Activated T-helper 17 cell treated with anti-CD3 and anti-CD28 coated beads, Interleukin-2, amount 50 U/mL, for 72 hours (primary cell): ENCODE data around the gene DBP. TPM values are rescaled to one million over a fixed set of nuclear protein-coding genes. Genes with fewer than 3 reads are reported as not detected.

ENCODE experiments used
- ATAC-seq: fragments of 150-1000 bp; cut with Tn5 transposase; replicated peaks from 2 replicates; pipeline ENCODE4 v1.10.0; 2021; ENCODE audit warnings: mild to moderate bottlenecking, moderate library complexity
- H3K27ac Mint-ChIP-seq: one replicate; pipeline ENCODE4 v1.8.0; 2022; ENCODE audit warnings: mixed read lengths
- H3K27me3 Mint-ChIP-seq: one replicate; pipeline ENCODE4 v1.8.0; 2022; ENCODE audit warnings: mixed read lengths
- H3K36me3 Mint-ChIP-seq: one replicate; pipeline ENCODE4 v1.8.0; 2022; ENCODE audit warnings: low read depth, mild to moderate bottlenecking, mixed read lengths
- H3K4me1 Mint-ChIP-seq: one replicate; pipeline ENCODE4 v1.8.0; 2022; ENCODE audit warnings: mixed read lengths
- H3K4me3 Mint-ChIP-seq: one replicate; pipeline ENCODE4 v1.8.0; 2022; ENCODE audit warnings: mild to moderate bottlenecking, mixed read lengths
- H3K9me3 Mint-ChIP-seq: one replicate; pipeline ENCODE4 v1.8.0; 2022; ENCODE audit warnings: mixed read lengths
- total RNA-seq, 2 donors: library from RNA; stranded (reverse); gene quantifications; one replicate each; pipeline ENCODE4 v1.2.3, GENCODE V29; 2022

DBP gene
- total RNA-seq, 2 donors from 2014 or later, result 5.3 to 9.3 TPM

DNA sequence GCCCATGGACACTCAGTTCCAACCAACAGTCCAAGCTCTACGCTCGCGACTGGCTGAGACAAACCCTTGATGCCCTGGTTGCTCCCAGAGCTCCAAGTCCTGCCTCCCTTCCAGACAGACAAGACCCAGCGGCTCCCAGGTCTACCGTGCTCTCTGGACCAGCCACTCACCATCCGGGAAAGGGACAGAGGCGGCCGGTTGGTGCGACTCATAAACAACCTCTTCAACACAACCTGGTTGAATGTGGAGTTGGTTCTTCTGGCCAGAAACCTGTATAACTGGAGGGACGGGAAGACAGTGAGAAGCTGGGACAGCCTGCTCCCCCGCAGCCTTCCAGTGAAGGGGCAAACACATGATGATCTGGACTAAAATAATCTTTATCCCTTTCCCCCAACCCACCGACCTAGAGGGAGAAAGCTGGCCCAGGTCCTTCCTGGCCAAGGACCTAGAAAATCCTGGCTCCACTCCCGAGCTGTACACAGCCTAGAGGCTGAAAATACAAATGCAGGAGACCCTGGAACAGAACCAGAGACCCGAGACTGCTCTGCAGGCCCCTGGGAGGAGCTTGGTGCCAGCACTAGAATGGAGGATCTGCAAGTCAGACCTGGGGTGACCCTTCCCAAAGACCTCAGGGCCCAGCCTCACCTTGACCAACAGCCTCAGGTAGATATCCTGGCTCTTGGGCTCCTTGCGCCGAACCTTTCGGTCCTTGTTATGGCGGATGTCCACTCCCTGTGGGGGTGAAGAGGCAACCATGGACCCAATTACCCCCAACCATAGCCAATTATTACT is 19.8 kb downstream of the DBP start:
- no peaks in the 10 kb centered on the region for H3K27me3 Mint-ChIP-seq
- no peak for ATAC-seq
- peaks cover 5% of the 10 kb centered on the region for H3K4me1 Mint-ChIP-seq
- H3K4me3 Mint-ChIP-seq, result peak overlapping the region; percentile 99
- no peaks in the 10 kb centered on the region for H3K9me3 Mint-ChIP-seq
- H3K36me3 Mint-ChIP-seq, result peaks cover 80% of the 10 kb centered on the region
- peak overlapping the region; percentile 100 for H3K27ac Mint-ChIP-seq

DNA sequence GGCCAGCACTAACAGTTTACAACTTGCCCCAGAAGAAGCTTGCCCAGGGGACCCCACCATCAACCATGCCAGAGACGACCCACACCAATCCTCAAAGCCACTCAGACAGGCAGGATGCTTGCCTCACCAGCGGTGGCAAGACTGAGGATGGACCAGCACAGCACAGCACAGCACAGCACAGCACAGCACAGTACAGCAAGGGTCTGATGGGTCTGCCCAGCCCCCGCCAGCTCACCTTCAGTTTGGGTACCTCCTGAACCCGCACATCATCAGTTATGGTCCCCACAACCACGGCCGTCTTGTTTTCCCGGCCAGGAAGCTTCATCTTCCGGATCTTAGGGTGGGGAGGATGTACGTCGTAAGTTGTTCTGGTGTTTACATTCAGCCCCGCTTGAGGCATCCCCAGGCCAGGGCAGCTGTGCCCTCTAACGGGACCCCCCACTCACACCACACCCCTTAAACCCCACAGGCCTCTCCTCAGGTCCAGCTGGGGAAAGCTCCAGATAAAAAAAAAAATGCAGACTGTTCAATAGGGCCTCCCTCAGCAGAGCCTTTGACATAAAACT is 20.6 kb downstream of the DBP start:
- Mint-ChIP-seq H3K9me3 (no peaks in the 10 kb centered on the region), H3K27ac (peak overlapping the region; percentile 100), H3K27me3 (no peaks in the 10 kb centered on the region), H3K4me1 (peaks cover 5% of the 10 kb centered on the region), H3K36me3 (peaks cover 72% of the 10 kb centered on the region), H3K4me3 (peak overlapping the region; percentile 99)
- no peak for ATAC-seq

DNA sequence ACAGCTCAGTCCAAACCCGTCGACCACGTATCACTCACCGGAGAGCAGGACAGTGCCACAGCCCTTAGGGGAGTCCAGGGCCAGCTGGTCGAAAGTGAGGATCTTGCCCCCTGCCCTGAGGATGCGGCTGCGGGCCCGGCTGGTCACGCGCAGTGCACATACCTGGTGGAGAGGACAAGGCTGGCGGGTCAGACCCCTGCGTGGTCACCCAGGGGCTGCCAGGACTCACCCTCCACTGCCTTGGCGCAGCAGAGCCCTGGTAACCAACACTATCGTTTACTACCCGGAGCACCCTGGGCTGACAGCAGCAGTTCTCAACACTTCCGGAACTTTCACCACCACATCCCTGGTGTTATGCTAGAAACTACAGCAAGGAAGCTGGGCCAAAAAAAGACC is 21.1 kb downstream of the DBP start:
- Mint-ChIP-seq H3K27ac (peak overlapping the region; percentile 100), H3K27me3 (no peaks in the 10 kb centered on the region), H3K4me1 (peaks cover 5% of the 10 kb centered on the region), H3K9me3 (no peaks in the 10 kb centered on the region), H3K36me3 (peaks cover 67% of the 10 kb centered on the region), H3K4me3 (peak overlapping the region; percentile 99)
- ATAC-seq, result no peak

DNA sequence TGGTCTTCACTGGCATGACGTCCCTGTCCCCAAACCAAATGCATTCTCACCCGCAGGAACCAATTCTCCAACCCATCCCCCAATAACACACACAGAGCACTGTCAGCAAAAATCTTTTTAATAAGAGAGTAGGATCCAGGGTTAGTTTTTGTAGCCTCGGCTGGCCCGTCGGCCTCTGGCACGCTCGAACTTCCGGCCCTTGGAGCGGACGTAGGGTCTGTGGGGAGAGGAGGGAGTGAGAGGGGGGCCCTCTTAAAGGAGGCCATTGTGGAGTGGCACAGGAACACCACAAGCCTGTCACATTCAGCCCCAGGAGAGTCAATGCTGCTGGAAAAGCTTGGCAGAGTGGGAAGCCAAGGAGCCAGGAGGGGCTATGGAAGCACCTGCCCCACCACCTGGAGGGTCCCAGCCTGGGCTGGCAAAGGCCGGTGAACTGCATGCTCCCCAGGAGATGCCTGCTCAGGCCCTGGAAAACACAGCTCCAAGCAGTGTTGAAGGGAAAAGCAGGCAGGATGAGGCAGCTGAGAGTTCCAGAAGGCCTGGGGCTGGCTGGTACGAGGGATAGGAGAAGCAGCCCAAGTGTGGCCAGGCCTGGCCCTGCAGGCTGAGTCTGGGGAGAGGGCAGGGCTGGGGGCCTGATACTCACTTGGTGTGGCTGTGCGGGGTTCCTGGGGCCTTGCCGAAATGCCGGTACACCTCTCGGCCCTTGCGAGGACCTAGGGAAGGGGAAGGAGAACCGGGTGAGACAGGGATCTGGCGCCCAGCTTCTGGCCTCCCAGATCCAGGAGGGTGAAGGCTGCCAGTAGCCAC is 21.7 kb downstream of the DBP start:
- H3K36me3 Mint-ChIP-seq, result peaks cover 65% of the 10 kb centered on the region
- peak overlapping the region; percentile 99 for H3K4me3 Mint-ChIP-seq
- H3K9me3 Mint-ChIP-seq, result no peaks in the 10 kb centered on the region
- H3K27ac Mint-ChIP-seq, result peak overlapping the region; percentile 41
- H3K4me1 Mint-ChIP-seq, result peaks cover 5% of the 10 kb centered on the region
- no peak for ATAC-seq
- H3K27me3 Mint-ChIP-seq, result no peaks in the 10 kb centered on the region

DNA sequence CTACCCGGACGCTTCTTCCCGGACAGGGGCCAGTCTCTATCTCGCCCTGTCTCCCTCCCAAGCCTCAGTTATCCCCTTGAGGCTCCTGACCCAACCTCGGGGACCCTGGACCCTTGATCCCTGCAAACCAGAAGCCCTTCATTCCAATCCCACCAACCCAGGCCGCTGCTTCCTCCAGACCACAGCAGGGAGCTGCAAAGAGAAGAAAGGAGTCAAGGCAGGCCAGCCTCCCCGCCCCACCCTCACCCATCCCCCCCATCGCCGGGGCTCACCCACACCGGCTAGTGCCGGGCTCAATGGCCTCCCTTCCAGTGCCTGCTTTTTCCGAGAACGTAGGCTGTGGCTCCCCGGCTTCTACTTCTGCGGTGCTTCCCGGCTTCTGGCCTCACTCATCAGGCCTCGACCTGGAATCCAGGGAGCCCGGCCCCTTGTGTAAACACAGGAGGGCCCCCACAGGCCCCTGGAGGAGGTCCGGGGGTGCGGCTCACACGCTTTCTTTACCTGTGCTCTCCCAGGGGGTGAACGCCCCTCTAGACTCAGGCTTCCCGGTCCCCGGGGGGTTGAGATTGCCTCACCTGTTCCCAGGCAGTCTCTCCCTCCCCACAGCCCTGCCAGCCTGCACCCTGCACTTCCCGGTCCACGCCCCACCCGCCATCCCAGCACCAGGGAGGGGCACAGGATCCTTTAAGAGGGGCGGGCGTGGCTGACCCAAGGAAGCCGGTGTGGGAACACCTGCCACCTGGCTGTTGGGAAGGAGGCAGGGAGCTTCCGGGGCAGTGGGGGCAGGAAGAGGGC is 22.5 kb downstream of the DBP start, which contains the start of gene FAM83E:
Gene FAM83E, minus strand, starts transcription at position 641 of the 795 bp plus-strand sequence. CDS start 1,704 bp downstream, outside the sequence.
- ATAC-seq, result no peak
- Mint-ChIP-seq H3K4me3 (peak within 1 kb of the TSS; percentile 99), H3K9me3 (no peaks in the 10 kb centered on the region), H3K4me1 (peaks cover 3% of the 10 kb centered on the region), H3K27me3 (no peaks in the 10 kb centered on the region), H3K36me3 (peaks cover 57% of the 10 kb centered on the region), H3K27ac (peak within 1 kb of the TSS; percentile 85)

DNA sequence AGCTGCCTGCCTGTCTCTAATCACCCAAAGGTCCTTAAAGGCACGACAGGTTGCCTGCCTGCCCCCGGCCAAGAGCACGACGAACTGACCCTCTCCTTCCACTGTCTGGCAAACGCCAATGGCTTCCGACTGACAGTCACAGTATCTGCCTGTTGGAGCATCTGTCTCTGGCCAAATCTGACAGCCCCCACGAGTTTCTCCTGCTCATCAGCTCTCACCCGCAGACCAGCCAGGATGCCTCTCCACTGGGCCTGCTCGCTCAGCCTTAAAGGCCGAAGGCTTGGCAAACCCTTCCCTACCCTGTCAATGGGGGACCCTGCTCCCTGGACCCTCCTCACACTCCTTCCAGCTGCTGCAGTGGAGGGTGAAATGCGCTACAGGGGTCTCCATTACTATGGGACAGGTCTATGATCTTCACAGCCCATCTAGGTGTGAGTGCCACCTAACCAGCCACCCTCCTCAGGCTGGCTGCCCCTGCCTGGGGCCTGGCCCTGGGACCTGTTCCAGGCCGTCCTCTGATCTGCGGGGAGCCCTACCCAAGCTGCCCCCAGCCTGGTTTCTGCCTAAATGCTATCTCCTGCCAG is 23.2 kb downstream of the DBP start:
- H3K4me1 Mint-ChIP-seq, result no peaks in the 10 kb centered on the region
- no peaks in the 10 kb centered on the region for H3K9me3 Mint-ChIP-seq
- H3K36me3 Mint-ChIP-seq, result peaks cover 50% of the 10 kb centered on the region
- H3K27ac Mint-ChIP-seq, result peak overlapping the region; percentile 85
- no peak overlapping the region for H3K4me3 Mint-ChIP-seq
- ATAC-seq, result no peak
- no peaks in the 10 kb centered on the region for H3K27me3 Mint-ChIP-seq

DNA sequence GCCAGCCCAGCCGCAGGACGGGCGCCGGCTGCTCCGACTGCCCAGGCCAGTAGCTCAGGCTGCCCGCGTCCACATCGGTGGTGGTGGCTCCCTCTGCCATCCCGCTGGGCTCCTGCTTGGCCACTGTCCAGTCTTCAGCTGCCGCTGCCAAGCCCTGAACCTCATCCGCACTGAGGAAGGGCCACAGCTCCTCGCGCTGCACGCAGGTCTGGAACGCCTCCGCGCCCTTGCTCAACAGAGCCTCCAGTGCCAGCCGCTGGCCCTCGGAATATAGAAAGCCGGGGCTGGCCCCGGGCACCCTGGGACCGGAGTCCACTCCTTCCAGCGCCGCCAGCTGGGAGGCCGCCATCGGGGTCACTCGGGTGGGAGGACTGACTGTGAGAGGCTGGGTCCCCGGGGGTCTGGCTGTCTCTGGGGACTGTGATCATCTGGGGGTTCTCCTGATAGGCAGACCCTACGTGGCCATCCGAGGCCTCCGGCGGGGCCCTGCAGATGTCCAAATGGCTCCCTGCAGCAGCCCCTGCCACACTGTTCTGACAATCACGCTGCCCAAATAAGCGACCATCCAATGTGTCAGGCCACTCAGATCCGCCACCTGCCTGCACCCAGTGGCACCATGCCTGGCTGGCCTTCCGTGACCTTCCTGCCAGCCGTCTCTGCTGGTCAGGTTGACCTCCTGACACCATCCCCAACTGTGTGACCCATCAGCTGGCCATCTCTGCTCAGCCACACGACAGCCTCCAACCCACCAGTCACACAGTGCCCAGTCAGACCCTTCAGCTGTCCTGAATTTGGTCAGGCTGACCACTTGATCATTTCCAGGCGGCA is 23.9 kb downstream of the DBP start:
- no peak for ATAC-seq
- Mint-ChIP-seq H3K9me3 (no peaks in the 10 kb centered on the region), H3K4me1 (no peaks in the 10 kb centered on the region), H3K27ac (peak overlapping the region; percentile 85), H3K4me3 (no peak overlapping the region), H3K27me3 (no peaks in the 10 kb centered on the region), H3K36me3 (peaks cover 43% of the 10 kb centered on the region)

DNA sequence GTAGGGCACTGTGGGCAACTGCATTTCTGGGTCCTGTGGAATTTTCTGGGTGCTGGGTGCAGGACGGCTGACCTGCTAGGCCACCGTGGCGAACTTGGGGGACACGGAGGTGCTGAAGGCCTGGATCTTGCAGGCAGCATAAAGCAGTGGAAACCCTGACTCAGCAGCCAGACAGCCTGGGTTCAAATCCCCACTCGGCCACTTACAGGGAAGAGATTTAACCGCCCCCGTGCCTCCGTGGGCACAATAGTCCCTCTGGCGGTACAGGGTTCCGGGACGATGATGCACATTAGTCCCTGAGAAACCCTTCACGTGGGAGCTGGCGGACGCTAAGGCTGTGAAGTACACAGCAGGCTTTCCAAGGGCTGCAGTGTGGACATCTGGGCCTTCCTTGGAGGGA is 25.3 kb downstream of the DBP start:
- no peak for ATAC-seq
- no peaks in the 10 kb centered on the region for H3K27me3 Mint-ChIP-seq
- peaks cover 30% of the 10 kb centered on the region for H3K36me3 Mint-ChIP-seq
- H3K4me3 Mint-ChIP-seq, result no peak overlapping the region
- no peaks in the 10 kb centered on the region for H3K9me3 Mint-ChIP-seq
- H3K27ac Mint-ChIP-seq, result no peak overlapping the region
- H3K4me1 Mint-ChIP-seq, result no peaks in the 10 kb centered on the region

DNA sequence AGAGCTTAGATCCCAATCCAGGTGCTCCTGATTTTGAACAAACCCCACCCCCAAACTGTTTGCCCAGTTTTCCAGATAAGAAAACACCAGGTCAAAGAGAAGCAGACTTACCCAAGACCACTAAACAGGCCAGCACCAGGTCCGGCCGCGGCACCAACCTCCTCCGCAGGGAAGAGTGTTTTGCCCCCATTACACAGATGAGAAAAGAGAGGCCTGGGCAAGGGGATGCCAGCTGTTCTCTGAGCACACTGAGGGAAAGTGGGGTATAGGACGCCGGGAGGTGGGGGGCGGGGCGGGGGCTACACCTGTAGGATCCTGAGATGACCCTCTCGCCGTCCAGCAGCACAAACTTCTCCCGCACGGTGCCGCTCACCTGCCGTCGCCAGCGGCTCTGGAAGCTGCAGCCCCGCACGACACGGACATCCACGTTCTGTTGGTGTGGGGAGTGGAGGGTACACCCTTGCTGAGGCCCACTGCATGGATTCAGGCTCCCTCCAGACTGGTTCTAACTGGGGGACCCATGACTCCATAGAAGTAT is 27.5 kb downstream of the DBP start:
- Mint-ChIP-seq H3K27me3 (no peaks in the 10 kb centered on the region), H3K4me1 (no peaks in the 10 kb centered on the region), H3K9me3 (no peaks in the 10 kb centered on the region), H3K27ac (no peak overlapping the region), H3K4me3 (no peak overlapping the region), H3K36me3 (peaks cover 9% of the 10 kb centered on the region)
- ATAC-seq, result no peak

DNA sequence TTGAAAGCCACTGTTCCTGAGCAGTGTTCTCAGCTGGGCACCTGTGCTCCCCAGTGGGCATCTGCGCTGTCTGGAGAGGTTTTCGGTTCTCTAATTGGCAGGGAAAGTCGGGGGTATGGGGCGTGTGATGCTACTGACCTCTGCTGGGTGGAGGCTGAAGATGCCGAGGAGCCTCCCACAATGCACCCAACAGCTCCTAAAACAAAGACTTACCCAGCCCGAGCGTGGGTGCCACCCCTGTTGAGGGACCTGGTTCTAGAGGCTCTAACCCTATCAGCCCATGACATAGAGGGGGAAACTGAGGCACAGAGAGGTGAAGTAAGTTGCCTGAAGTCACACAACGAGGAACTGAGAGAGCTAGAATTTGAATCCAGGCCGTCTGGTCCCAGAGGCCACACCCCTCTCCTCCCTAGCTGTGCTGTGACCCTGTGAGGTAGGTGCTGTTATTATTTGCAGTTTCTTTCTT is 28.3 kb downstream of the DBP start:
- Mint-ChIP-seq H3K9me3 (no peaks in the 10 kb centered on the region), H3K4me3 (no peak overlapping the region), H3K4me1 (no peaks in the 10 kb centered on the region), H3K27me3 (no peaks in the 10 kb centered on the region), H3K27ac (no peak overlapping the region), H3K36me3 (peaks cover 1% of the 10 kb centered on the region)
- peak; percentile 88 for ATAC-seq

DNA sequence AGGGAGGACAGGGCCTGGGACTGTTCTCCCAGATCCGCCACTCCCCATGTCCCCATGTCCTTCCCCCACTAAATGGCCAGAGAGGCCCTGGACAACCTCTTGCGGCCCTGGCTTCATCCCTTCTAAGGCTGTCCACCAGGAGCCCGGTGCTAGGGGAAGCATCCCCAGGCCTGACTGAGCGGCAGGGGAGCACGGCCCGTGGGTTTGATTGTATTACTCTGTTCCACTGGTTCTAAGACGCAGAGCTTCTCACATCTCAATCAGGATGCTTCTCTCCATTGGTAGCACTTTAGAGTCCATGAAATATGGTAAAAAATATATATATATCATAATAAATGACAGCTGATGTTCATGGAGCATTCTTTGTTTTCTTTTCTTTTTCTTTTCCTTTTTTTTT is 29.8 kb downstream of the DBP start:
- H3K4me3 Mint-ChIP-seq, result no peak overlapping the region
- H3K9me3 Mint-ChIP-seq, result no peaks in the 10 kb centered on the region
- no peaks in the 10 kb centered on the region for H3K27me3 Mint-ChIP-seq
- H3K36me3 Mint-ChIP-seq, result no peaks in the 10 kb centered on the region
- H3K4me1 Mint-ChIP-seq, result no peaks in the 10 kb centered on the region
- no peak for ATAC-seq
- H3K27ac Mint-ChIP-seq, result no peak overlapping the region

DNA sequence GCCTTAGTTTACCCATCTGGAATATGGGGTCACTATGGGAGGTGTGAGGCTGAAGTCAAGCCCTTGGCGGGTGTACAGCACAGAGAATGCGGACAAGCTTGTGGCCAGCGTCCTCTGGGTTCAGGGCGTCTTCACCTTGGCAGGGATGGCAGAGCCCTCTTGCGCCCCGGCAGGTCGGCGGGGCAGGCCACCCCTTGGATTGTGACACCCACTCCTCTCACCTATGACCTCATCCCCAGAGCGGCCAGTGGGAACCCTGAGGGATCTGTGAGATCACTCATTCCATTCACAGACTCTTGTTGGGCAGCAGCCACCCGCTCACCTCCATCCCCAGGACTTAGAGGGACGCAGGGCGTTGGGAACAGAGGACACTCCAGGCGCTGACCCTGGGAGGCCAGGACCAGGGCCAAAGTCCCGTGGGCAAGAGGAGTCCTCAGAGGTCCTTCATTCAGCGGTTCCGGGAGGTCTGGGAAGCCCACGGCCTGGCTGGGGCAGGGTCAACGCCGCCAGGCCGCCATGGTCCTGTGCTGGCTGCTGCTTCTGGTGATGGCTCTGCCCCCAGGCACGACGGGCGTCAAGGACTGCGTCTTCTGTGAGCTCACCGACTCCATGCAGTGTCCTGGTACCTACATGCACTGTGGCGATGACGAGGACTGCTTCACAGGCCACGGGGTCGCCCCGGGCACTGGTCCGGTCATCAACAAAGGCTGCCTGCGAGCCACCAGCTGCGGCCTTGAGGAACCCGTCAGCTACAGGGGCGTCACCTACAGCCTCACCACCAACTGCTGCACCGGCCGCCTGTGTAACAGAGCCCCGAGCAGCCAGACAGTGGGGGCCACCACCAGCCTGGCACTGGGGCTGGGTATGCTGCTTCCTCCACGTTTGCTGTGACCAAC is 30.5 kb downstream of the DBP start, which contains the start of gene SPACA4:
Gene SPACA4, plus strand, starts transcription at position 280 of the 896 bp plus-strand sequence. Its CDS starts 237 bp downstream, at position 517.
- Mint-ChIP-seq H3K36me3 (no peaks in the 10 kb centered on the region), H3K4me1 (no peaks in the 10 kb centered on the region), H3K27ac (no peak within 1 kb of the TSS), H3K4me3 (no peak within 1 kb of the TSS), H3K27me3 (no peaks in the 10 kb centered on the region), H3K9me3 (no peaks in the 10 kb centered on the region)
- ATAC-seq, result no peak
